Activated effector memory CD4-positive, alpha-beta T cell treated with anti-CD3 and anti-CD28 coated beads, Interleukin-2, amount 50 U/mL, for 16 hours (primary cell): ENCODE data around the gene HADHB.

ENCODE experiments used
- DNase-seq: peaks from one replicate; pipeline ENCODE4 v3.0.0-alpha.2; 2020

Gene HADHB

GRCh38 chr2:26244309-26245230 is at the start of gene HADHB, which contains the start of gene HADHA:
TSS of gene HADHB (plus strand) at chr2:26244939. CDS start at chr2:26254255, 9,316 bp downstream.
TSS of gene HADHA (minus strand) at chr2:26244632. CDS start at chr2:26244596, 36 bp downstream.
- peak; percentile 94 for DNase-seq

GRCh38 chr2:26195040-26195984 is 49.4 kb upstream of the HADHB start:
- no peak for DNase-seq

GRCh38 chr2:26196683-26197418 is 47.9 kb upstream of the HADHB start:
- no peak for DNase-seq

- DNase-seq = no peak
Measured at GRCh38 chr2:26197516-26197915, 47.2 kb upstream of the HADHB start.

- no peak for DNase-seq
Measured at GRCh38 chr2:26202981-26203490, 41.7 kb upstream of the HADHB start.

GRCh38 chr2:26203906-26204305 is 40.8 kb upstream of the HADHB start:
- no peak for DNase-seq

GRCh38 chr2:26212011-26212410 is 32.7 kb upstream of the HADHB start:
- DNase-seq = no peak

GRCh38 chr2:26214759-26215158 is 30.0 kb upstream of the HADHB start:
- DNase-seq = no peak

- no peak for DNase-seq
Measured at GRCh38 chr2:26215833-26216232, 28.9 kb upstream of the HADHB start.

- no peak for DNase-seq
Measured at GRCh38 chr2:26216587-26216986, 28.2 kb upstream of the HADHB start.

- DNase-seq = no peak
Measured at GRCh38 chr2:26217720-26218119, 27.0 kb upstream of the HADHB start.

GRCh38 chr2:26223018-26223417 is 21.7 kb upstream of the HADHB start:
- DNase-seq = no peak

GRCh38 chr2:26224095-26224494 is 20.6 kb upstream of the HADHB start:
- DNase-seq = no peak

- no peak for DNase-seq
Measured at GRCh38 chr2:26229595-26229994, 15.1 kb upstream of the HADHB start.

GRCh38 chr2:26230806-26231205 is 13.9 kb upstream of the HADHB start:
- no peak for DNase-seq

- DNase-seq = no peak
Measured at GRCh38 chr2:26235089-26235488, 9.7 kb upstream of the HADHB start.

- DNase-seq = no peak
Measured at GRCh38 chr2:26237868-26238267, 6.9 kb upstream of the HADHB start.

GRCh38 chr2:26238311-26238958 is 6.3 kb upstream of the HADHB start:
- DNase-seq = no peak

GRCh38 chr2:26241928-26242436 is 2.8 kb upstream of the HADHB start:
- DNase-seq = no peak

- DNase-seq = no peak
Measured at GRCh38 chr2:26243470-26244308, 1.1 kb upstream of the HADHB start.

- DNase-seq = peak; percentile 82
Measured at GRCh38 chr2:26245231-26245732, 543 bp downstream of the HADHB start.
